Stimulated activated CD8-positive, alpha-beta memory T cell treated with anti-CD3 and anti-CD28 coated beads, Interleukin-12 subunit alpha, Interleukin-12 subunit beta, amount 100 ng/mL, for 1 hour (primary cell): ENCODE results near the gene ZCCHC2.

Experiments used
- DNase-seq: peaks from one replicate; pipeline ENCODE4 v3.0.0-alpha.2; 2020; ENCODE audit warnings: low read depth

The ZCCHC2 gene

GRCh38 chr18:62522504-62523254, at the start of gene ZCCHC2:
TSS of gene ZCCHC2 (plus strand) at chr18:62523025. CDS start at chr18:62523425, 400 bp downstream.
- peak; percentile 97 for DNase-seq

DNA sequence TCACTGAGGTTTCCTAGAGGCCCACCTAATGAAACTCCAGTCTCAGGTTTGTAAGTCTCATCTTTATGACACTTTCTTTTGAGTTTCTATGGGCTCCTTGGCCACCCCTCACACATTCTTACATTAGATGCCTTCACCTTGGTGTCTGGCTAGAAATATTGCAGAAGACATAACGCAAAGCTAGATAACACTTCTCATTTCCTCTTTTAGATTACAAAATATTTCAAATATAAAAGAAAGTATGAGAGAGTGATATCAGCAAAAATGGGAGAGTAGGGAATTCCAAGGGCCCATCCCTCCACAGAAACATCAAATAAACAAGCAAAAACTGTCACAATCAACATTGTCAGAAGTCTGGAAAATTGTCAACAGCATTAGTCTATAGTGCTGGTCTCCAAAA, 43.3 kb upstream of the ZCCHC2 start:
- no peak for DNase-seq

DNA sequence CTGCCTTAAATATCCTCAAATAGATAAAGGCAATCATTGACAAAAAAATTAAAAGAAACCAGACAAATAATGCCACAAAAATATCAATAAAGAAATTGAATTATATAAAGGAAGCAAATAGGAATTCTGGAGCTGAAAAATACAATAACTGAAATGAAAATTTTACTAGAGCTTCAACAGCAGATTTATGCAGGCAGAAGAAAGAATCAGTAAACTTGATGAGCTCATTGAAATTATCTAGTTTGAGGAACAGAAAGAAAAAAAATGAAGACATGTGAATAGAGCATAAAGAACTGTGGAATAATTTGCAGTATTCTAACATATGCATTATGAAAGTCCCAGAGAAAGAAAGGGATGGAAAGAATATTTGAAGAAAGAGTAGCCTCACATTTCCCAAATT, 41.9 kb upstream of the ZCCHC2 start:
- no peak for DNase-seq

- no peak for DNase-seq
These were observed 37.9 kb upstream of the ZCCHC2 start for GRCh38 chr18:62484941-62485340.

DNA sequence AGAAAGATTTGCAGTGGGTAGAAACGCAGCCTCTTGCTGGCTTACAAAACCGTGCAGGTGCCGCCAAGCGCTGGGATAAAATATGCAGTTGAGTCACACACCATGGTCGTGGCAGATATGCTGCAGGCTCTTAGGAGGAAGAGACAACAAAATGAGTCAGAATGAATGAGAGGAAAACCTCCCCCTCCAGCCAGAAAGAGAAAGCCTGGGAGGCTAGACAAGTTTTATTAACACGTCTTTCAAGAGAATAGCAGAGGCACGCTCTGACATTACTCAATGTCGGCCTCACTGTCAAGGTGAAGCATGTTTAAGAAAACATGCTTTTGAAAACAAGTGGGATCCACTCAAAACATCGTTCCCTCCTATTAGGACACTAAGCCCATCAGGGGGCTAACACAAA, 37.1 kb upstream of the ZCCHC2 start:
- DNase-seq: no peak

DNA sequence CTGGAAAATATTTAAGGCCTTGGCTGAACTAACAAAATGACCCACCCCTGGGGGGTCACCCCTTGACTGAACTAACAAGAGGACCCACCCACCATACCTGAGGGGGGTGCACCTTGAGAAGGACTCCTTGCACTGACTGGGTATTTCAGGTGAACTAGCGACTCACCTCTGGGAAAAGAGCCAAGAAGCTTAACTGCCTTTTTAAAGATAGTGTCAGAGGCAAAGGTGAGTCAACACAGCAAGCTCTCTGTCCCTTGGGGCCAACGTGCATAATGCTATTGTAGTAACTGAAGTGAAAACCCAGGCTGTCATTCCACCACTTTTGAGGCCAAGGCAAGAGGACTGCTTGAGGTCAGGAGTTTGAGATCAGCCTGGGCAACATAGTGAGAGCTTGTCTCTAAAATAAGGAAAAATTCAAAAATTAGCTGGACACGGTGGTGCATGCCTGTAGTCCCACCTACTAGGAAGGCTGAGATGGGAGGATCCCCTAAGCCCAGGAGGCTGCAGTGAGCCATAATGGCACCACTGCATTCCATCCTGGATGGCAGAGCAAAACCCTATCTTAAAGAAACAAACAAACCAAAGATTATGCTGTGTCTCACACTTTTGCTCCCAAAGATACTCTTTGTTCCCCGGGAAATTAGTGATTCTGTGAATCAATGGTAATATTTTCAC, 36.4 kb upstream of the ZCCHC2 start:
- no peak for DNase-seq

- DNase-seq: no peak
These were observed 35.7 kb upstream of the ZCCHC2 start for GRCh38 chr18:62487161-62487560.

DNA sequence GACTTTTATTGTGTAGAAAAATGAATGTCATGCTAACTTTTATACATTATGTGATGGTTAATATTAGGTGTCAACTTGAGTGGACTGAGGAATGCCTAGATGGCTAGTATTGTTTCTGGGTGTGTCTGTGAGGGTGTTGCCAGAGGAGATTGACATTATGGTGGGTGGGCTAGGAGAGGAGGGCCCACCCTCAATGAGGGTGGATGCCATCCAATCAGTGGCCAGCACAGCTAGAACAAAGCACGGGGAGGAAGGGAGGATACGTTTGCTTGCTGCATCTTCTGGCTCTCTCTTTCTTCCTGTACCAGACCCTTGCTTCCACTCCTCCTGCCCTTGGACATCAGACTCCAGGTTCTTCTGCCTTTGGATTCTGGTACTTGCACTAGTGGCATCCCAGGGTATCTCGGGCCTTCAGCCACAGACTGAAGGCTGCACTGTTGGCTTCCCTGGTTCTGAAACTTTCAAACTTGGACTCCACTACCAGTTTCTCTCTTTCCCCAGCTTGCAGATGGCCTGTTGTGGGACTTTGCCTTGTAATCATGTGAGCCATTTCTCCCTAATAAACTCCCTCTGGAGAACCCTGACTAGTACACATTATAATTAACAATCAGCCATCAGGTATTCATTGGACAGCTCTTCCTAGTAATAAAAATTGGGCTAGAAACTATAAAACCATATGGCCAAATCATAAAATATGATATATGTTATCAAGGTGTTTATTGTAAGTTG, 31.7 kb upstream of the ZCCHC2 start:
- DNase-seq: no peak

GRCh38 chr18:62493033-62493862, 29.6 kb upstream of the ZCCHC2 start:
- DNase-seq: no peak

- DNase-seq: no peak
These were observed 28.1 kb upstream of the ZCCHC2 start for GRCh38 chr18:62494764-62495163.

DNA sequence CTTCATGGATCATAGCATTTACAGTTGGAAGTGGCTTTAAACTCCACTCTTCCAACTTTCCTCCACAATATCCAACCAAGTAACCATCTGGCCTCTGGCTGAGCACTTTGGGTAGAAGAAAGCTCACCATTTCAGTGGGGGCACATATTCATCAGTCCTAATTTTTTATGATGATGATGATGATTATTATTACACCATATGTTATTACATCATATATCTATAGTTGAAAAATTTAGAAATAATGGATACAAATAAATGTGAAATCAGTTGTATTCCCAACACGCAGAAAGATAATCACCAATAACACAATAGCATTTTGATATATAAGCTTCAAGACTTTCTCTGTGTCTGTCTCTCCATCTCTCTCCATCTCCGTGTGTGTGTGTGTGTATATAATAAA, 26.6 kb upstream of the ZCCHC2 start:
- DNase-seq: no peak

DNA sequence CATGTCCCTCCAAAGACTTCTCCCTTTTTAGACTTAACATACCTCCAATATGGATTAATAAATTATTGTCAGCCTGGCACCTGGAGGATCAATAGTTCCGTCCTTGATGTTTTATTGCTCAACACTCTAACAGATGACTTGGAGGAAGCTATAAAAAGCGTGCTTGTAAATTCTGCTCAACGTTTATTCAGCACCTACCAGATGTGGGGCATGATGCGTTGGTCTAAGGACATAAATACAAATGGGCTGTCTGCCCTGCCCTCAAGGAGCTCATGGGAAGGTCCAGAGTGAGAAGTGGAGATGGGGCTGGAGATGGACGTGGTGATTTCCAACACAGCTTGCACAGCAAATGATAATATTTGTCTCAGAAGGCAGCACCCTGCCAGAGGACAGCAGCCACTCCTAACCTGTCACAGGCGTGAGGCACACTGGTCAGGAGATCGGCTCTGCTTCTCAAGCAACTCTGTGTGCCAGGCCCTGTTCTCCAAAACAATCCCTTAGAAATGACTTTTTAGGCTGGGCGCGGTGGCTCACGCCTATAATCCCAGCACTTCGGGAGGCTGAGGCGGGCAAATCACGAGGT, 25.5 kb upstream of the ZCCHC2 start:
- no peak for DNase-seq

GRCh38 chr18:62498616-62499262, 24.1 kb upstream of the ZCCHC2 start:
- DNase-seq: no peak

DNA sequence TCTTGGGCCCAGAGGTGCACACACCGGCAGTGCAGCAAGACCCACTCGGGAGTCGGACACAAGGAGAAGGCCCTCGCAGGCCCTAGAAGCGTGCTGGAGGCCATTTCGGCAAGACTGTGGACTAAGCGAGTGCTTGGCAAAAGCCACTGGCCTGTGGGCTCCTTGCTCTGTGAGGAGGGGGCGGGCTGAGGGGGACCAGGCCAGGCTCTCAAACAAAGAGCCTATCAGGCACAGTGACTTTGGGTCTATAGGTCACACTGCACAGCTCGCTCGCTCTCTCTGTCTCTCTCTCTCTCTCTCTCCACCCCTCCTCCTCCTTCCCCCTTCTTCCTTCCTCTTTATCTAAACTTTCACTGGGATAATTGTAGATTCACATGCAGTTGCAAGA, 23.6 kb upstream of the ZCCHC2 start:
- DNase-seq: no peak

DNA sequence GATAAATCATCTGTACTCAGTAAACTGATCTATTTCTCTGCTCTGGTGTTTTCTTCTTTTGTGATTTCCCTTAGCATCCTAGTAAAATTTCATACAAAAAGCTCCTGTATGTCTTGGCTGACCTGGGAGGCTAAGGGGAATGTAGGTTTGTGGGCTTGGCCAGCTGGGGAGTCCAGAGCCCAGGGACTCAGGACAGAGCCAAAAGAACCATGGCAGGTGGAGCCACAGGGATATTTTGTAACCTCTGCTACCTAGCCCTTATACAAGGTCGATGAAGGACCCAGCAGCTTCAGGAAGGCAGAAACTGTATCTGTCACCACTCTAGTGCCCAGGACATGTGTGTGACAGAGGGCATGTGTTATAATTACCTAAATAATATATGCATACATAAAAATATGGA, 22.7 kb upstream of the ZCCHC2 start:
- no peak for DNase-seq

DNA sequence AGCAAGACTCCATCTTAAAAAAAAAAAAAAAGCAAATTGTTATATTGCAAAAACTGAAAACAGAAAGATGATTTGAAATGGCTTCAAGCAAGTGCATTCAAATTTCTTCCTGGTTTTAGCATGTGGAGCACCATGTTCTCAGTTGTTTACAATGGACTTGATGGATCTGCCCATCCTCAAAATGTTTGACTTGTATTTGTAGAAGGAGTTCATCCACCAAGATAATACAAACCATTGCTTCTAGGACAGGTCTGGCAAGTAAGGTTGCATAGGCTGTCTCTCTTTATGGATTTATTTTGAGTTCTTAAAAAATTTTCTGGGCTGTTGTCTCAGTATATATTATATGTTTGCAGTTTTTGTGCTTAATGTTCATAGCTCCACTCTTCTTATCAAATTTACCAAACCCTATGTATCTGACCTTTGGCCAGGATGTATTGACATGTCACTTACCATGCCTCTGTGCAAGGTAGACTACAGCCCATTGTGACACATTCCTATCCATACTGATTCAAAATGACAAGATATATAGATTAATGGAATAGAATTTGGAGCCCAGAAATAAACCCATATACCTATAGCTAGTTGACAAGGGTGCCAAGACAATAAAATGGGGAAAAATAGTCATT, 21.7 kb upstream of the ZCCHC2 start:
- DNase-seq: no peak

DNA sequence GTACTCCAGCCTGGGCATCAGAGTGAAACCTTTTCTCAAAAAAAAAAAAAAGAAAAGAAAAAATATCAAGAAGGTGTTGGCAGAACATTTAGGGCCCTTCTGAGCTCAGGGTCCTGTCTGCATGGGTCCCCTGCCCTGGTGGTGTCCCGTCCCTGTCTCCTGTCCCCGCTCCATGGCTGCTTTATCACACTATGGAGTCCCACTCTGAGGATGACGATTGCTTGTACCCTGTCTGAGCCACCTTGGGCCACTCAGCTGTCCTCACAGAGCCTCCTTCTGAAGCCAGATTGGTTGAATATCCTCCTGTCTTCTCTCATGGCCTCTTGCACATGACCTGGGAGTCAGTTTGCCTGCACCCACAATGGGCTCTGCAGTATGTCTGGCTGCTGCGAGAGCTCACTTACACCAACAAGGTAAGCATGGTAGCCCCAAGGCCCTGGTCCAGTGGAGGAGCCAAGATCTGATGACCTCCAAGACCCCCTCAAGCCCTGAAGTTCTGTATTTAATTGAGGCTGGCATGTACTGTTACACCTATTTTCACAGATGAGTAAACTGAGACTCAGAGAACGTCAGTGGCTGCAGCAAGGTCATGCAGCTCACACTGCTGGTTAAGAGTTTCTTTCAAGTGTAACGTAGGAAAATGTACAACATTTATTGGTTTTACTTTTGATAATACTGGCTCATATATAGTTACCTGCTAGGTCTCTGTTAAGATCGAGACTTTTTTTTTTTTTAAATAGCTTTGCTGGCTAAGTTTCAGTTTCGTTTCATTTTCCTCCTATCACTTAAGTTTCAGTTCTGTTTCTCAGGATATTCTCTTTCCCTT, 16.9 kb upstream of the ZCCHC2 start:
- no peak for DNase-seq

- no peak for DNase-seq
These were observed 16.2 kb upstream of the ZCCHC2 start for GRCh38 chr18:62506495-62507143.

DNA sequence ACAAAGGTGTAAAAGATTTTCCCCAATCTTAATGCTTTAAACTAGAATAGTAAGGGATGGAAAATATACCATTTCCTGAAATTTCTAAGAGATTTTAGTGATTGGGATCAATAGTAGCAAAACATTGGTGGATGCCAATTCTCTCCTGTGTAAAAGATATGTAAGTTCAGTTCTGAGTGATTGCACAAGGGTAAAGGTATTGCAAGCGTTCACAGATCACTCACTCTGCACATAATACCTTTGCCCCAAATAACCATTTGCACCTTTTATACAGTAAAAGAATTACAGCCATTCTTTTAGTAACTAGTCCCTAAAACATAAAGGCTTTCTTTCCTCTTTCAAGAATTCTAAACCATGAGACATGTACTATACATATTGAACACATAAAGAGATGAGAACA, 13.0 kb upstream of the ZCCHC2 start:
- no peak for DNase-seq
